Left lung (tissue), 10 donors: ENCODE results near the gene PPA1. TPM values are rescaled to one million over a fixed set of nuclear protein-coding genes. Genes with fewer than 3 reads are reported as not detected.

Experiments used
- ATAC-seq: fragments of 200-7000 bp; cut with Tn5 transposase; one replicate; pipeline ENCODE4 v1.9.1; 2020; ENCODE audit warnings: moderate library complexity
- DNase-seq, 4 donors: peaks; one replicate each; pipeline ENCODE4 v3.0.0-alpha.2; 2013 to 2020
- H3K27ac ChIP-seq, 2 donors: fragments of 200-600 bp; sonication (generic) in 1 of 2; one replicate each; pipeline versions ENCODE4 v1.5.0 to v1.8.0; 2020 to 2021
- H3K27me3 ChIP-seq, 2 donors: fragments of 200-600 bp; sonication (generic) in 1 of 2; one replicate each; pipeline versions ENCODE4 v1.5.0 to v1.8.0; 2020 to 2021
- H3K36me3 ChIP-seq, 2 donors: fragments of 200-600 bp; sonication (generic) in 1 of 2; one replicate each; pipeline versions ENCODE4 v1.5.0 to v1.8.0; 2020 to 2021
- H3K4me1 ChIP-seq, 2 donors: fragments of 200-600 bp; one replicate each; pipeline ENCODE4 v1.8.0; 2021
- H3K4me3 ChIP-seq, 2 donors: fragments of 200-600 bp; sonication (generic) in 1 of 2; one replicate each; pipeline versions ENCODE4 v1.5.0 to v1.8.0; 2020 to 2021; ENCODE audit warnings: mild to moderate bottlenecking in 1 of 2
- H3K9me3 ChIP-seq, 2 donors: fragments of 200-600 bp; sonication (generic) in 1 of 2; one replicate each; pipeline versions ENCODE4 v1.5.0 to v1.8.0; 2020 to 2021
- CTCF ChIP-seq, 2 donors: fragments of 200-600 bp; sonication (generic) in 1 of 2; IDR thresholded peaks; one replicate each; pipeline versions ENCODE4 v1.5.0 to v1.8.0; 2021; ENCODE audit warnings: antibody characterized with exemption in 2 of 2
- intact Hi-C, 2 donors: fragments of 100-400 bp; cut with DNase I; formaldehyde crosslinking; loops; one replicate each; pipeline versions ENCODE4 v1.11.2 to v1.14.2; 2022
- polyA plus RNA-seq, 6 donors: library from polyadenylated mRNA; unstranded; fragments of 120-200 nt; gene quantifications; one replicate each; pipeline ENCODE4 v1.2.1, GENCODE V29; 2013; ENCODE audit not compliant: insufficient read length in 6 of 6
- total RNA-seq, 2 donors: library from RNA; stranded (reverse); fragmentation: NEBNext Ultra II Directional; extraction: Animal tissue kit (Norgen Biotek cat#: 25700); gene quantifications; one replicate each; pipeline ENCODE4 v1.2.1, GENCODE V29; 2021
- donor health status: DM: no; HTN: yes; CAD: no.
- donor health status: DM: no; HTN: no; CAD: no.

PPA1 gene
- total and polyA plus RNA-seq, 8 donors: 102 to 231 (median 129) TPM

GRCh38 chr10:70212879-70213278 is 20.4 kb downstream of the PPA1 start:
- peaks cover 0 to 93% of the 10 kb centered on the region in 2 donors for H3K36me3 ChIP-seq
- H3K27ac ChIP-seq: no peak overlapping the region
- ATAC-seq (no peak), DNase-seq (no peak)
- intact Hi-C loops: no loop called here
- H3K4me3 ChIP-seq: no peak overlapping the region
- no peaks in the 10 kb centered on the region for H3K27me3 ChIP-seq
- H3K4me1 ChIP-seq: no peaks in the 10 kb centered on the region
- no peak for TF ChIP-seq CTCF (IDR thresholded peaks at IDR 0.05)
- H3K9me3 ChIP-seq: no peaks in the 10 kb centered on the region

GRCh38 chr10:70212277-70212676 is 21.0 kb downstream of the PPA1 start:
- no peaks in the 10 kb centered on the region for H3K9me3 ChIP-seq
- ATAC-seq (no peak), DNase-seq (no peak)
- no peaks in the 10 kb centered on the region for H3K4me1 ChIP-seq
- no peaks in the 10 kb centered on the region for H3K27me3 ChIP-seq
- H3K27ac ChIP-seq: no peak overlapping the region
- peaks cover 0 to 93% of the 10 kb centered on the region in 2 donors for H3K36me3 ChIP-seq
- no peak for TF ChIP-seq CTCF (IDR thresholded peaks at IDR 0.05)
- intact Hi-C loops: no loop called here
- no peak overlapping the region for H3K4me3 ChIP-seq

GRCh38 chr10:70206762-70207161 is 26.5 kb downstream of the PPA1 start:
- Histone ChIP-seq H3K27ac (no peak overlapping the region), H3K36me3 (peaks cover 4 to 95% of the 10 kb centered on the region in 2 donors), H3K4me1 (no peaks in the 10 kb centered on the region), H3K9me3 (no peaks in the 10 kb centered on the region), H3K4me3 (no peak overlapping the region), H3K27me3 (no peaks in the 10 kb centered on the region)
- TF ChIP-seq CTCF (IDR thresholded peaks at IDR 0.05): no peak
- ATAC-seq (no peak), DNase-seq (no peak)
- intact Hi-C loops: no loop called here

GRCh38 chr10:70201105-70201504 is 32.1 kb downstream of the PPA1 start:
- intact Hi-C loops: no loop called here
- Histone ChIP-seq H3K27me3 (no peaks in the 10 kb centered on the region), H3K27ac (peak overlapping the region in 1 of 2 donors; percentile 8), H3K4me3 (no peak overlapping the region), H3K4me1 (no peaks in the 10 kb centered on the region), H3K9me3 (no peaks in the 10 kb centered on the region), H3K36me3 (peaks cover 4 to 90% of the 10 kb centered on the region in 2 donors)
- no peak for TF ChIP-seq CTCF (IDR thresholded peaks at IDR 0.05)
- no peak for DNase-seq
- ATAC-seq: no peak

- no peak for TF ChIP-seq CTCF (IDR thresholded peaks at IDR 0.05)
- Histone ChIP-seq H3K4me1 (peaks cover 0 to 5% of the 10 kb centered on the region in 2 donors), H3K4me3 (no peak overlapping the region), H3K27me3 (no peaks in the 10 kb centered on the region), H3K36me3 (peaks cover 4 to 70% of the 10 kb centered on the region in 2 donors), H3K9me3 (no peaks in the 10 kb centered on the region), H3K27ac (no peak overlapping the region)
- DNase-seq (no peak), ATAC-seq (no peak)
- intact Hi-C loops: no loop called here
Observed at GRCh38 chr10:70198696-70199466, 34.3 kb downstream of the PPA1 start.
